Ishikawa (cell line): Measurements from ENCODE around the gene TRIM33.

ENCODE experiments used
- EP300 ChIP-seq: IDR thresholded peaks from 2 replicates; pipeline ENCODE4 v1.6.1; 2012; ENCODE audit warnings: borderline replicate concordance
- TF ChIP-seq, protein P1 (sequence below): IDR thresholded peaks from 2 replicates; pipeline ENCODE4 v1.6.1; 2012; ENCODE audit warnings: low read depth, mild to moderate bottlenecking

DNA sequence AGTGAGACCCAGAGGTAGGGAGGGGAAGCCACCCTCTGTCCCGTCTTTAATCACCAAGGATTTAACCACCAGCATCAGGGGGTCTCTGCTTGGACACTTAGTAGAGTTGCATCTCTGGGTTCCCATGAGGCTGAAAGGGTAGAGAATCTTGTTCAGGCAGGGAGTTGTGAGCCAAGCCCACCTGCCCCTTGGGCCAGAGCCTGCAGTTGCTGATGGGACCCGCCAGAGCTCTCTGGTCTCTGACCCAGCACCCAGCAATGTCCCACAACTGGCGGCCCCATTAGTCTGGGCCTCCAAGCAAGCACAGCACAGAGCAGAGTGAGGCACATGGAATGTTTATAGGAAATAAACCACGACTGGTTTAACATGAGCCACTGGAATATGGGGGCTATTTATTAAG is 166.3 kb downstream of the TRIM33 start:
- TF ChIP-seq EP300: no peak
- TF ChIP-seq, protein P1, sequence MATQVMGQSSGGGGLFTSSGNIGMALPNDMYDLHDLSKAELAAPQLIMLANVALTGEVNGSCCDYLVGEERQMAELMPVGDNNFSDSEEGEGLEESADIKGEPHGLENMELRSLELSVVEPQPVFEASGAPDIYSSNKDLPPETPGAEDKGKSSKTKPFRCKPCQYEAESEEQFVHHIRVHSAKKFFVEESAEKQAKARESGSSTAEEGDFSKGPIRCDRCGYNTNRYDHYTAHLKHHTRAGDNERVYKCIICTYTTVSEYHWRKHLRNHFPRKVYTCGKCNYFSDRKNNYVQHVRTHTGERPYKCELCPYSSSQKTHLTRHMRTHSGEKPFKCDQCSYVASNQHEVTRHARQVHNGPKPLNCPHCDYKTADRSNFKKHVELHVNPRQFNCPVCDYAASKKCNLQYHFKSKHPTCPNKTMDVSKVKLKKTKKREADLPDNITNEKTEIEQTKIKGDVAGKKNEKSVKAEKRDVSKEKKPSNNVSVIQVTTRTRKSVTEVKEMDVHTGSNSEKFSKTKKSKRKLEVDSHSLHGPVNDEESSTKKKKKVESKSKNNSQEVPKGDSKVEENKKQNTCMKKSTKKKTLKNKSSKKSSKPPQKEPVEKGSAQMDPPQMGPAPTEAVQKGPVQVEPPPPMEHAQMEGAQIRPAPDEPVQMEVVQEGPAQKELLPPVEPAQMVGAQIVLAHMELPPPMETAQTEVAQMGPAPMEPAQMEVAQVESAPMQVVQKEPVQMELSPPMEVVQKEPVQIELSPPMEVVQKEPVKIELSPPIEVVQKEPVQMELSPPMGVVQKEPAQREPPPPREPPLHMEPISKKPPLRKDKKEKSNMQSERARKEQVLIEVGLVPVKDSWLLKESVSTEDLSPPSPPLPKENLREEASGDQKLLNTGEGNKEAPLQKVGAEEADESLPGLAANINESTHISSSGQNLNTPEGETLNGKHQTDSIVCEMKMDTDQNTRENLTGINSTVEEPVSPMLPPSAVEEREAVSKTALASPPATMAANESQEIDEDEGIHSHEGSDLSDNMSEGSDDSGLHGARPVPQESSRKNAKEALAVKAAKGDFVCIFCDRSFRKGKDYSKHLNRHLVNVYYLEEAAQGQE: no peak
